ENCODE data around the gene POLE3.
A peak's percentile ranks its signal among the peaks of the same experiment; 100 is the strongest.
"Not testable (repeated sequence)": the region's sequence is repeated elsewhere in the genome, so short reads cannot be mapped to it uniquely, and the experiment has no call there.

Gene POLE3

DNA sequence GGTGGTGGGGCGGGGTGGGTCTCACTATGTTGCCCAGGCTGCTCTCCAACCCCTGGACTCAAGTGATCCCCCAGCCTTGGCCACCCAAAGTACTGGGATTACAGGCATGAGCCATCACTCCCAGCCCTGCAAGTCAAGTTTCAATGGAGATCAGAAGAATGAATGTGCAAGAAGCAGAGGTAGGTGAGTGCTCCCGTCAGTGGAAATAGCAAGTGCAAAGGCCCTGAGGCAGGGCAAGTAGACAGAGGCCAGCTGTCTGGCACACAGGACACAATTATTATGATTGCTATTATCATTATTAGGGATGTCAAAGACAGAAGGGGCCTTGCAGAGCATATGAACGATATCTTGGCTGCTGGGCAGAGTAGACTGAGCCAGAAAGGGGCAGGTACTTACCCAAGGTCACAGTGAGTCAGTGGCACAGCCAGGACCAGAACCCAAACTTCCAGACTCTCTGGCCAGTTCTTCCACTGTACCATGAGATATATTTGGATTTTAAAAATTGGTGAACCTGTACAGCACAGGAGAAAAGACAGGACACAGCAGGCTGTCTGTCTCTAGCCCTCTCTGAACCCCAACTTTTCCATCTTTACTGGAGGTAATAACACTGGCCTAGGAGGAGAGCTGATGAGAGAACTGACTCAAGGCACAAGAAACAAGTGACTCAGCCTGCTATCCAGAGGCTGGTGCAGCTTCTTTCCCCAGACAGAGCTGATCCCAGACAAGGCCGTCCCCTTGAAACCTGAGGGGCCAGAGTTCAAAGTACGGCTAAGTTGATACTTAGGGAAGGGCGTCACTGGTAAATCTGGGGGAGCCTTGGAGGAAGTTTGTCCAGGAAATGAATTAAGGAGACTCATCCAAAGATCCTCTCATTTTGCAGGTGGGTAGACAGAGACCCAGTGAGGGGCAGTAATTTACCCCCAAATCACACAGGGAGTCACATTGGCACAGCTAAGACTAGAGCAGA is 35.1 kb downstream of the POLE3 start:
- no peak for DNase-seq

GRCh38 chr9:113373676-113374392 is 36.6 kb downstream of the POLE3 start:
- DNase-seq, result no peak

DNA sequence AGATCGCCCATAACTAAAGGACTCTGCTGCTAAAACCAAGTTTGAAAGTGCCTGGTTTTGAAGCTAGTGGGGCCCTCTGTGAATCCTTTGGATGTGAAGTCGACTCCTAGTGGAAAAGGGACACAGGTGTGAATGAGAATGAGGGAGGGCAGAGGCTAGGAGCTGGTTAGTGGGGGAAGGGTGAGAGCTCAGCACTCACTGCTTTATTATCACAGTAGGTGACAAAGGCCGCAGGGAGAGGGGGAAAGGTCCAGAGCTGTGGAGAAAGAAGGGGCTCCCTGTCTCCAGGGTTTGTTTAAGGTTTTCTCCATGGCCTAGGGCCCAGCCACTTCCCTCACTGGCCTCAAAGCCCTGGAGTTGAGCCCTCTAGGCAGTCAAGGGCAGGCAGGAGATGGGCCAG is 37.2 kb downstream of the POLE3 start:
- no peak for DNase-seq

DNA sequence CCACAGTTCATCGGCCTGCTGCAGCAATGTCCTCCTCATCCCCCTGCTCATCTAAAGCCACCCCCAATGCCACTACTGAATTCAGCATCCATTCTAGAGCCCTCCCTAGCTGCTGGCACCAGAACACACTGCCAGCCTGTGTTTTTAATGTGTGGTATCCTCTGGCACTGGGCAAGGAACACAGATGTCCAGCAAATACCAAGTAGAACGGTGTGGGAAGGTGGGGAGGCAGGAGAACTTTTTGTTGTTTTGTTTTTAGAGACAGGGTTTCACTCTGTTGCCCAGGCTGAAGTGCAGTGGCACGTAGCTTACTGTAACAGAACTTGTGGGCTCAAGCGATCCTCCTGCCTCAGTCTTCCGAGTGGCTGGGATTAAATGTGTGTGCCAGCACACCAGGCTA is 38.4 kb downstream of the POLE3 start:
- no peak for DNase-seq

GRCh38 chr9:113370806-113371325 is 39.6 kb downstream of the POLE3 start:
- DNase-seq, result no peak

GRCh38 chr9:113369855-113370140 is 40.7 kb downstream of the POLE3 start:
- DNase-seq, result no peak

DNA sequence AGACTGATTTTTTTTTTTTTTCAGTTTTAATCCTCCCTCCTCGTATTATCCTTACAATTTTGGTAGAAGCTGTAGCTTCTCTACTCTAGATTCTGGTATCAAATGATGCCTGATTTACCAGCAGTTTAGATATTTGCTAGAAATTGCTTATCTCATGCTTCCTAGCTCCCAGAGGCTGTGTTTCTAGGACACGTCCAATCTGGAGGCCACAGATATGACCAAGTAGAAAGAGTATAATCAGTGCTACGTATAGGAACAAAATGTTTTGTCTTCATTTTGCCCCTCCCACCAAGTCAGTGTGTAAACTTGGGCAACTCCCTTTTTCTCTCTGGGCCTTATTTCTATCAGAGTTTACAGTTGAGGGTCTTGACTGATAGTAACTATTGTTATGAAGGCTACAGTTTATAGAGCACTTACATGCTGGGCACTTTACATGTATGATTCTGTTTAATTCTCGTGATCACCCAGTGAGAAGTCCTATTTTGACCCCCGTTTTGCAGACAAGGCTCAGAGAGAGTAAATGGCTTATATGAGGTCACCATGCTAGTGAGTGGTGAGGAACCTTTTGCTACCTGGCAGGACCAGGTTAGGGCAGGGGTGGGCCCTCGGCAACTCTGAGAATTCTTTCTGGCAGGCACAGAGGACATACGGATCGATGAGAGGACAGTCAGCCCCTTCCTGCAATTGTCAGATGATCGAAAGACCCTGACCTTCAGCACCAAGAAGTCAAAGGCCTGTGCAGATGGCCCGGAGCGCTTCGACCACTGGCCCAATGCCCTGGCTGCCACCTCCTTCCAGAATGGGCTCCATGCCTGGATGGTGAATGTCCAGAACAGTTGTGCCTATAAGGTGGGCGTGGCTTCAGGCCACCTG is 41.3 kb downstream of the POLE3 start:
- no peak for DNase-seq

GRCh38 chr9:113368348-113368981 is 42.0 kb downstream of the POLE3 start:
- no peak for DNase-seq

DNA sequence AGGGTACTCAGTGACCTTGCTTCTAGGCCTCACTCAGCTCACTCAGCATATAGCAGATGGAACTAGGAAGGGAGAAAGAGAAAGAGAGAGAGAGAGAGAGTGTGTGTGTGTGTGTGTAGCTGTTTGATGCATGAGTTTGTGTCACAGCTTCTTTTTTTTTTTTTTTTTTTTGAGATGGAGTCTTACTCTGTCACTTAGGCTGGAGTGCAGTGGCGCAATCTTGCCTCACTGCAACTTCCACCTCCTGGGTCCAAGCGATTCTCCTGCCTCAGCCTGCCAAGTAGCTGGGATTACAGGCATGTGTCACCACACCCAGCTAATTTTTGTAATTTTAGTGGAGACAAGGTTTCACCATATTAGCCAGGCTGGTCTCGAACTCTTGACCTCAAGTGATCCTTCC is 44.8 kb downstream of the POLE3 start:
- not testable (repeated sequence) for DNase-seq

- no peak for DNase-seq
Observed at GRCh38 chr9:113364951-113365350, 45.5 kb downstream of the POLE3 start.

DNA sequence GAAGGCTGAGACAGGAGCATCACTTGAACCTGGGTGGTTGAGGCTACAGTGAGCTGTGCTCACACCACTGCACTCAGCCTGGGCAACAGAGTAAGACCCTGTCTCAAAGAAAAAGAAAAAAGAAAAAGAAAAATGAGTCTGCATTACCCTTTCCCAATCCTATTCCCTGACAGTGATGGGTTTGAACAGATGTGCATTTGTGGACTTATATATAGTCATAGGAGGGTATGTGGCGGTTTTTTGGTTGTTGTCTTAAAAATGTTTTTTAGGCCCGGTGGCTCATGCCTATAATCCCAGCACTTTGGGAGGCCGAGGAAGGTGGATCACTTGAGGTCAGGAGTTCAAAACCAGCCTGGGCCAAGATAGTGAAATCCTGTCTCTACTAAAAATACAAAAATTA is 47.1 kb downstream of the POLE3 start:
- no peak for DNase-seq

GRCh38 chr9:113361304-113362018 is 49.0 kb downstream of the POLE3 start:
- DNase-seq, result peak; percentile 40

DNA sequence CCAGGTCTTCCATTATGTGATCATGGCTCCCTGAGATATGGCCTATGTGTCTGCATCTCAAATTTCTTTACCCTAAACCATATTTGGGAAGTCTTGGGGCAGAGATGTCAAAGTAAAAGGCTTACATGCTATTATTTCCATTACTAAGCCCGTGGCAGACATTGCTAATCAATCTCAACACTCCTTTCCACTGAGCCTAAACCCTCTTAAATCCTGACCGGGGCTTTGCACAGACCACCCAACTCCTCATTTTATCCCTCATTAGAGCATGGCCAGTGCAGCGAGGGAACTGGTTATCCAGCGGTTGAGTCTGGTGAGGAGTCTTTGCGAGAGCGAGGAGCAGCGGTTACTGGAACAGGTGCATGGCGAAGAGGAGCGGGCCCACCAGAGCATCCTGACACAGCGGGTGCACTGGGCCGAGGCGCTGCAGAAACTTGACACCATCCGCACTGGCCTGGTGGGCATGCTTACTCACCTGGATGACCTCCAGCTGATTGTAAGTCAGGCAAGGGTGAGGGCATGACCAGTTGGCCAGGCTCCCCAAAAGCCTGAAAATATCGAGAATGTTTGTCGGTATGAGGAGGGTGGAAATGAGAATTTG is 50.1 kb downstream of the POLE3 start:
- DNase-seq, result no peak

DNA sequence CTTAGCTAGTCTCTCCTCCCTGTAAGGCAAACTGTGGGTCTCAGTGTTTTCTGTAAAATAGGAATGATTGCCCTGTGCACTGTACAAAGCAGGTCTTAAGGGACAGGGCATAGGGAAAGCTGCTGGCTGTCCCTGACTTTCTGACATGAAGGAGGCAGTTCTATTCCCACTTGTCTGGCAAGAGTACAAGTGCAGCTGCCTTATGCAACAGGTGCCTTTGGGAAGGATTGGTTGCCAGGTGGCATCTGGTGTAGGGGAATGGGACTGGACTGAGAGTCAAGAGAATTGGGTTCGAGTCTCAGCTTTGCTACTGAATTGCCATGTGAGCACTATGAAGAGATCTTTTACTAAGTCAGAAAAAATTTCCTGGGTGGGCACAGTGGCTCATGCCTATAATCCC is 51.1 kb downstream of the POLE3 start:
- no peak for DNase-seq

Measured in fibroblast of skin of back (primary cell).